Suprapubic skin (tissue), 4 donors: ENCODE measurements around the gene PDE4D. TPM values are rescaled to one million over a fixed set of nuclear protein-coding genes. Genes with fewer than 3 reads are reported as not detected.

Experiments used
- DNase-seq, 2 donors: peaks; one replicate each; pipeline ENCODE4 v3.0.0-alpha.2; 2019; ENCODE audit warnings: low spot score in 2 of 2
- H3K27ac ChIP-seq: fragments of 200-600 bp; sonication (generic); one replicate; pipeline ENCODE4 v1.5.1; 2019
- H3K27me3 ChIP-seq: fragments of 200-600 bp; sonication (generic); one replicate; pipeline ENCODE4 v1.5.1; 2019
- H3K36me3 ChIP-seq: fragments of 200-600 bp; sonication (generic); one replicate; pipeline ENCODE4 v1.5.1; 2019
- H3K4me1 ChIP-seq: fragments of 200-600 bp; sonication (generic); one replicate; pipeline ENCODE4 v1.5.1; 2019
- H3K4me3 ChIP-seq: fragments of 200-600 bp; sonication (generic); one replicate; pipeline ENCODE4 v1.5.1; 2019; ENCODE audit warnings: mild to moderate bottlenecking
- H3K9me3 ChIP-seq: fragments of 200-600 bp; sonication (generic); one replicate; pipeline ENCODE4 v1.5.1; 2019
- EP300 ChIP-seq: sonication (generic); formaldehyde crosslinking; IDR thresholded peaks from one replicate; pipeline ENCODE4 v1.6.1; 2017; ENCODE audit warnings: antibody characterized with exemption
- POLR2A ChIP-seq, 2 donors: fragments of 450-650 bp; IDR thresholded peaks; one replicate each; pipeline ENCODE4 v1.6.1; 2017; ENCODE audit warnings: antibody characterized with exemption in 2 of 2, mild to moderate bottlenecking in 2 of 2, moderate library complexity in 2 of 2
- POLR2AphosphoS5 ChIP-seq, 3 donors: sonication (generic); formaldehyde crosslinking; IDR thresholded peaks; one replicate each; pipeline ENCODE4 v1.6.1; 2017; ENCODE audit warnings: antibody characterized with exemption in 3 of 3
- WGBS: methylation state at CpG from one replicate; pipeline ENCODE4 v1.1.5; 2018; 5-methylcytosine and 5-hydroxymethylcytosine counted together
- total RNA-seq, 4 donors: library from RNA; depleted of rRNA; stranded (reverse); fragments of >200 nt; gene quantifications; one replicate each; pipeline ENCODE4 v1.1.0, GENCODE V29; 2016
- TF ChIP-seq, protein P1 (sequence below), 2 donors: fragments of 200-600 bp in 1 of 2; fragments of 450-650 bp in 1 of 2; sonication (generic) in 1 of 2; IDR thresholded peaks; one replicate each; pipeline ENCODE4 v1.5.1; 2016 to 2019; ENCODE audit warnings: antibody characterized with exemption in 2 of 2, mild to moderate bottlenecking in 1 of 2, moderate library complexity in 1 of 2

Gene PDE4D
- total RNA-seq, 4 donors from 2014 or later, result 26.8 to 57.2 (median 29.9) TPM

DNA sequence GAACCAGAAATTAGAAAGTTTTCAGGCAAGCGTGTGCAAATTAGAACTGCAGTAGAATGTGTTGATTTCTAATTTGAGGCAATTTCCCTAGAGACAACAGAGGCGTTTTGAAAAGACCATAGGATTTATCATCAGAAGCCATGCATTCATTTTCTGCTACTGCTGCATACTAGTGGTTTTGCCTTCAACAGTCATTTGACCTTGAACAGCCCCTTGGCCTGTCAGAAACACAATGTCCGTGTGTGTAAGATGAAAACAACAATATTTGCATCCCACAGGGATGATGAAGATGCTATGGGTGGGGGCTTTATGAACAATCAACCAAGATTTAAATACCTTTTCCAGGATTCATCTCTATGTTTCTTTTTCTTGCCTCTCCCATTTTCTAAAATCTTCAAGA lies 73.7 kb downstream of the PDE4D start:
- H3K4me1 ChIP-seq, result no peaks in the 10 kb centered on the region
- no peaks in the 10 kb centered on the region for H3K36me3 ChIP-seq
- DNase-seq, result no peak
- H3K27me3 ChIP-seq, result no peaks in the 10 kb centered on the region
- H3K9me3 ChIP-seq, result no peaks in the 10 kb centered on the region
- 75% methylated on average over 3 of the region's 3 CpGs for WGBS
- no peak overlapping the region for H3K27ac ChIP-seq
- no peak overlapping the region for H3K4me3 ChIP-seq
- TF ChIP-seq EP300 (no peak), POLR2A (IDR thresholded peaks at IDR 0.05) (no peak), POLR2AphosphoS5 (IDR thresholded peaks at IDR 0.05) (no peak)
- TF ChIP-seq, protein P1, sequence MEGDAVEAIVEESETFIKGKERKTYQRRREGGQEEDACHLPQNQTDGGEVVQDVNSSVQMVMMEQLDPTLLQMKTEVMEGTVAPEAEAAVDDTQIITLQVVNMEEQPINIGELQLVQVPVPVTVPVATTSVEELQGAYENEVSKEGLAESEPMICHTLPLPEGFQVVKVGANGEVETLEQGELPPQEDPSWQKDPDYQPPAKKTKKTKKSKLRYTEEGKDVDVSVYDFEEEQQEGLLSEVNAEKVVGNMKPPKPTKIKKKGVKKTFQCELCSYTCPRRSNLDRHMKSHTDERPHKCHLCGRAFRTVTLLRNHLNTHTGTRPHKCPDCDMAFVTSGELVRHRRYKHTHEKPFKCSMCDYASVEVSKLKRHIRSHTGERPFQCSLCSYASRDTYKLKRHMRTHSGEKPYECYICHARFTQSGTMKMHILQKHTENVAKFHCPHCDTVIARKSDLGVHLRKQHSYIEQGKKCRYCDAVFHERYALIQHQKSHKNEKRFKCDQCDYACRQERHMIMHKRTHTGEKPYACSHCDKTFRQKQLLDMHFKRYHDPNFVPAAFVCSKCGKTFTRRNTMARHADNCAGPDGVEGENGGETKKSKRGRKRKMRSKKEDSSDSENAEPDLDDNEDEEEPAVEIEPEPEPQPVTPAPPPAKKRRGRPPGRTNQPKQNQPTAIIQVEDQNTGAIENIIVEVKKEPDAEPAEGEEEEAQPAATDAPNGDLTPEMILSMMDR (IDR thresholded peaks at IDR 0.05), result no peak

DNA sequence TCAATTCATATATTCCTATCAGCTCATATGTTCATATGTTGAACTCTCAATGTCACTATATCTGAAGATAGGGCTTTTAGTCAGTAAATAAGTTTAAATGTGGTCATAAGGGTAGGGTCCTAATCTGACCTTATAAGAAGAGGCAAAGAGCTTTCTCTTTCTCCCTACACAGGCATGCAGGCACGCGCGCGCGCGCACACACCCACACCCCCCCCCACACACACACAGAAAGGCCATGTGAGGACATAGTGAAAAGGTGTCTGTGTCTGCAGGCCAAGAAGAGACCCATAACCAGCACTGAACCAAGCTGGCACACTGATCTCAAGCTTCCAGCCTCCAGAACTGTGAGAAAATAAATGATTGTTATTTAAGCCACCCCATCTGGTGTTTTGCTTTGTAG lies 76.0 kb downstream of the PDE4D start:
- H3K4me3 ChIP-seq, result no peak overlapping the region
- no peak for DNase-seq
- 94% methylated on average over 6 of the region's 6 CpGs for WGBS
- TF ChIP-seq POLR2A (IDR thresholded peaks at IDR 0.05), result no peak
- no peak for TF ChIP-seq POLR2AphosphoS5 (IDR thresholded peaks at IDR 0.05)
- TF ChIP-seq, protein P1 (IDR thresholded peaks at IDR 0.05), result no peak
- H3K27ac ChIP-seq, result no peak overlapping the region
- H3K27me3 ChIP-seq, result no peaks in the 10 kb centered on the region
- no peaks in the 10 kb centered on the region for H3K36me3 ChIP-seq
- H3K4me1 ChIP-seq, result no peaks in the 10 kb centered on the region
- H3K9me3 ChIP-seq, result no peaks in the 10 kb centered on the region

GRCh38 chr5:59816654-59817300 lies 76.7 kb downstream of the PDE4D start:
- no peak for TF ChIP-seq POLR2A (IDR thresholded peaks at IDR 0.05)
- TF ChIP-seq POLR2AphosphoS5 (IDR thresholded peaks at IDR 0.05), result no peak
- TF ChIP-seq, protein P1 (IDR thresholded peaks at IDR 0.05), result no peak
- TF ChIP-seq EP300, result no peak
- WGBS, result 78% methylated on average over 6 of the region's 6 CpGs
- no peak overlapping the region for H3K27ac ChIP-seq

DNA sequence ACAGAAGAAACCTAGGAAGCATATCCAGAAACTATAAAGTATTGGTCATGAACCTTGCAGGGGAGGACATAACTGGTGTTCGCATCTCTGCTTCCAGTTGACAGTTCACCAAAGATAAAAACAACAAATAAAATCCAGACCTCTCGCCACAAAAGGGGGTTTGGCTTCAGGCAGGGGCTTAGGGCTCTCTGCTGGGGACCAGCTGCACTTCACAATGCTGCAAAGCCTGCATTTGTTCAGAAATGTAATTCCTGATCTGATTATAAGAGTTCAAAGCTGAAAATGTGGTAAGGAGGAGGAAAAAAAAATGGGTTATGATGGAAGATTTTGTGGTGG lies 79.0 kb downstream of the PDE4D start:
- no peak overlapping the region for H3K4me3 ChIP-seq
- WGBS, result 80% methylated on average over 2 of the region's 2 CpGs
- no peak for DNase-seq
- H3K9me3 ChIP-seq, result no peaks in the 10 kb centered on the region
- no peak overlapping the region for H3K27ac ChIP-seq
- H3K36me3 ChIP-seq, result no peaks in the 10 kb centered on the region
- H3K4me1 ChIP-seq, result peaks cover 4% of the 10 kb centered on the region
- H3K27me3 ChIP-seq, result no peaks in the 10 kb centered on the region
- TF ChIP-seq POLR2AphosphoS5 (IDR thresholded peaks at IDR 0.05) (no peak), POLR2A (IDR thresholded peaks at IDR 0.05) (no peak), EP300 (no peak)
- TF ChIP-seq, protein P1 (IDR thresholded peaks at IDR 0.05), result no peak

More at GRCh38 chr5:59816654-59817300, 76.7 kb downstream of the PDE4D start:
- Histone ChIP-seq H3K9me3 (no peaks in the 10 kb centered on the region), H3K4me3 (no peak overlapping the region), H3K4me1 (no peaks in the 10 kb centered on the region), H3K36me3 (no peaks in the 10 kb centered on the region), H3K27me3 (no peaks in the 10 kb centered on the region)
- no peak for DNase-seq

DNA sequence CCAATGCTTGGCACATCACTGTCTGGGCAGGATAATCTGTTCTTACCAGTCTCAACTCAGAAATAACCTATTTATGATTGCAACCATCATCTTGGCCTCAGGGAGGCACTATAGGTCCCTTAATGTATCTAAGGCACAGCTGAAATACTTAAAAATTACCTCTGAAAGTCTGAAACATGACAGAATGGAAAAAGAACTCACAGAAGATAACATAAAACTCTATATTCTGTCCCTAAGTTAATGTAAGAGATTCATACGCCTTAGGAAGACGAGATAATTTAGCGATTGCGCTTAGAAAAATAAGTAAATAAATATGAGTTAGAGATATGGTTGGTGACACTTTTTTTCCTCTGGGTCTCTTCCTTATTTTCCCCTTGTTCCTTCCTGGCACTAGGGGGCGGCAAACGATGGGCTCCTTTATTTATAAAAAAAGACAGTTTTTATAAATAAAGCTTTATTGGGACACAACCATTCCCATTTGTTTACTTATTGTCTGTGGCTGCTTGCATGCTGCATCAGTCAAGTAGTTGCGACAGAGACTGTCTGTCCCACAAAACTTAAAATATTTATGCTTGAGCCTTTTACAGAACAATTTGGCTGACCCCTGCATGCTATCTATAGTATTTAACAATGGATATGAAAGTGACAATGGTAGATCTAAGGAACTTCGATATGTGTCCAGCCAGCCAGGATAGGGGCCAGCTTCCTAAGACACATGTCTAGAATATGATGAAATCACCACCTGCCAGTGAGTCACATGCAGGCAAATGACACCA lies 79.6 kb downstream of the PDE4D start:
- 46% methylated on average over 8 of the region's 8 CpGs for WGBS
- H3K4me3 ChIP-seq, result no peak overlapping the region
- TF ChIP-seq POLR2AphosphoS5 (IDR thresholded peaks at IDR 0.05) (no peak), EP300 (no peak), POLR2A (IDR thresholded peaks at IDR 0.05) (no peak)
- H3K36me3 ChIP-seq, result no peaks in the 10 kb centered on the region
- DNase-seq, result no peak
- H3K4me1 ChIP-seq, result peaks cover 4% of the 10 kb centered on the region
- H3K27me3 ChIP-seq, result no peaks in the 10 kb centered on the region
- H3K9me3 ChIP-seq, result no peaks in the 10 kb centered on the region
- no peak overlapping the region for H3K27ac ChIP-seq
